ENCODE data around the gene HAUS1. TPM values are rescaled to one million over a fixed set of nuclear protein-coding genes. Genes with fewer than 3 reads are reported as not detected.
"Not testable (repeated sequence)": the region's sequence is repeated elsewhere in the genome, so short reads cannot be mapped to it uniquely, and the experiment has no call there.

The HAUS1 gene
- total and polyA plus RNA-seq, 9 donors = 18.6 to 54.2 (median 28.1) TPM

DNA sequence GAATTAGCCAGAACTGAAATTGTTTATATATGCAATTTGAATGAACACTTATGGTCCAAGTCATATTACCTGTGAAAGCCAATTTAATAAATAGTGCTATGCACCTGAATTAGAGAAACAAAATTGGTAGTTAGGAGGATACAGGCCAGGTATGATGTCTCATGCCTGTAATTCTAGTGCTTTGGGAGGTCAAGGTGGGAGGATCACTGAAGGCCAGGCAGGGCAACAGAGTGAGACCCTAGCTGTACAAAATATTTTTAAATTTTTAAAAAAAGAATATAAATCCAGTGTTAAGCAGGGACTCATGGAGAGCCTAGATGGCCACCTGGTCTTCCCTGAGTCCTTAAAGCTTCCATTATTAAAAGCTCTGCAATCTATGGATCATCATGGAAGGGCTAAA is 24.8 kb upstream of the HAUS1 start:
- H3K4me3 ChIP-seq = no peak overlapping the region
- DNase-seq = no peak
- no peaks in the 10 kb centered on the region for H3K36me3 ChIP-seq
- no peak for TF ChIP-seq POLR2A (IDR thresholded peaks at IDR 0.05)
- TF ChIP-seq EP300 (IDR thresholded peaks at IDR 0.05) = no peak
- TF ChIP-seq, protein P1, sequence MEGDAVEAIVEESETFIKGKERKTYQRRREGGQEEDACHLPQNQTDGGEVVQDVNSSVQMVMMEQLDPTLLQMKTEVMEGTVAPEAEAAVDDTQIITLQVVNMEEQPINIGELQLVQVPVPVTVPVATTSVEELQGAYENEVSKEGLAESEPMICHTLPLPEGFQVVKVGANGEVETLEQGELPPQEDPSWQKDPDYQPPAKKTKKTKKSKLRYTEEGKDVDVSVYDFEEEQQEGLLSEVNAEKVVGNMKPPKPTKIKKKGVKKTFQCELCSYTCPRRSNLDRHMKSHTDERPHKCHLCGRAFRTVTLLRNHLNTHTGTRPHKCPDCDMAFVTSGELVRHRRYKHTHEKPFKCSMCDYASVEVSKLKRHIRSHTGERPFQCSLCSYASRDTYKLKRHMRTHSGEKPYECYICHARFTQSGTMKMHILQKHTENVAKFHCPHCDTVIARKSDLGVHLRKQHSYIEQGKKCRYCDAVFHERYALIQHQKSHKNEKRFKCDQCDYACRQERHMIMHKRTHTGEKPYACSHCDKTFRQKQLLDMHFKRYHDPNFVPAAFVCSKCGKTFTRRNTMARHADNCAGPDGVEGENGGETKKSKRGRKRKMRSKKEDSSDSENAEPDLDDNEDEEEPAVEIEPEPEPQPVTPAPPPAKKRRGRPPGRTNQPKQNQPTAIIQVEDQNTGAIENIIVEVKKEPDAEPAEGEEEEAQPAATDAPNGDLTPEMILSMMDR (IDR thresholded peaks at IDR 0.05) = no peak
- no peaks in the 10 kb centered on the region for H3K4me1 ChIP-seq (ENCODE audit: insufficient read depth)
- intact Hi-C loops (cut with DNase I) = loop anchor here in 2 of 4 donors (10.0 kb wide), 2 partner anchors 115 to 415 kb away; partner anchors contain the start of gene EPG5 (in 1 of the 2)
- H3K27ac ChIP-seq = no peak overlapping the region
- no peaks in the 10 kb centered on the region for H3K27me3 ChIP-seq
- peaks cover 0 to 3% of the 10 kb centered on the region in 2 donors for H3K9me3 ChIP-seq

DNA sequence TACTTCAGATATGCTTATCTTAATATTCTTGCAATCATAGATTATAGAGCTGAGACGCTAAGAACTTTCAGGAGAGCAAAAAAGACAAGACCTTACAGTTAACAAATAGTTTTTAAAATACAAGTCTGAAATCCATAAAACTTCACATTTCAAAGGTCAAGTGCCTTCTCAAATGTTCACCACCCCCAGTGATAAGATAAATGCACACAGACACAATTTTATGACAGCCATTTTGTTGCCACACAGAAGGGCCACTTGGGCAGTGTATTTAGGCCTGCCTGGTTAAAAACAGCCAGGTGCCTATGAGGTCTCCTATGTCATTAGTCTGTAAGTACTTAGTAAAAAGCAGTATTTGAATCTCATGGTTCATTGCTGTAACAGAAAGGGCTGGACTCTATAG is 24.0 kb upstream of the HAUS1 start:
- whole genome bisulfite sequencing, 3 donors = 65 to 75% (median 70%) methylated on average over 1 of the region's 1 CpG
- no peaks in the 10 kb centered on the region for H3K27me3 ChIP-seq
- H3K9me3 ChIP-seq = peaks cover 0 to 3% of the 10 kb centered on the region in 2 donors
- no peak overlapping the region for H3K27ac ChIP-seq
- no peak for DNase-seq
- H3K4me3 ChIP-seq = no peak overlapping the region
- no peaks in the 10 kb centered on the region for H3K4me1 ChIP-seq (ENCODE audit: insufficient read depth)
- TF ChIP-seq POLR2A (IDR thresholded peaks at IDR 0.05) (no peak), EP300 (IDR thresholded peaks at IDR 0.05) (no peak)
- TF ChIP-seq, protein P1 (IDR thresholded peaks at IDR 0.05) = no peak
- intact Hi-C loops (cut with DNase I) = no loop called here
- no peaks in the 10 kb centered on the region for H3K36me3 ChIP-seq

DNA sequence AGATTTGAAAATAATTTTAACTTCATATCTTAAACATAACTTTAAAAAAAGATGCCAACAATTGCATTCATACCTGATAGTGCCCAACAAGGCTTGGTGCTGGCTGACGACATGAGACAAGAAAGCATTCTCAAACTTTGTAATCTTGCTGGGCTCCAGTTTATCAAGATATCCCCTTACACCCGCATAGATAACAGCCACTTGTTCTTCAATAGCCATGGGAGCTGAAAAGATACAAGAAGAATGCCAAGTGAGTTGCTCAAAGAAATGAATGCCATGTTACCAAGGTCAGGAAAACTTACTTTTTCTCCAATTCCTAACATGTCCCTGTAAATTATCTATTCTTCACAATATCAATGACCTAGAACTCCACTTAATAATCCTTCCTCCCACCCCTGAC is 19.8 kb upstream of the HAUS1 start:
- WGBS, 3 donors = 74 to 78% (median 77%) methylated on average over 2 of the region's 2 CpGs
- Histone ChIP-seq H3K27me3 (no peaks in the 10 kb centered on the region), H3K4me3 (no peak overlapping the region), H3K4me1 (ENCODE audit: insufficient read depth) (no peaks in the 10 kb centered on the region), H3K9me3 (peaks cover 0 to 3% of the 10 kb centered on the region in 2 donors), H3K36me3 (no peaks in the 10 kb centered on the region), H3K27ac (no peak overlapping the region)
- intact Hi-C loops (cut with DNase I) = no loop called here
- DNase-seq = no peak
- TF ChIP-seq, protein P1 (IDR thresholded peaks at IDR 0.05) = no peak
- TF ChIP-seq POLR2A (IDR thresholded peaks at IDR 0.05) (no peak), EP300 (IDR thresholded peaks at IDR 0.05) (no peak)

DNA sequence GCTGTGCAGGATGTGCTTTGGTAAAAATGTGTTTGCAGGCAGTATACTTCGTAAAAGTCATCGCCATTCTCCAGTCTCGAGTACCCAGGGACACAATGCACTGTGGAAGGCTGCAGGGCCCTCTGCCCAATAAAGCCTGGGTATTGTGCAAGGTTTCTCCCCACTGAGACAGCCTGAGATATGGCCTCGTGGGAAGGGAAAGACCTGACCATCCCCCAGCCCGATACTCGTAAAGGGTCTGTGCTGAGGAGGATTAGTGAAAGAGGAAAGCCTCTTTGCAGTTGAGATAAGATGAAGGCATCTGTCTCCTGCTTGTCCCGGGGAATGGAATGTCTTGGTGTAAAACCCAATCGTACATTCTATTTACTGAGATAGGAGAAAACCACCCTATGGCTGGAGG is 15.7 kb upstream of the HAUS1 start:
- DNase-seq; H3K4me3 ChIP-seq; H3K9me3 ChIP-seq; H3K4me1 ChIP-seq (ENCODE audit: insufficient read depth); H3K27me3 ChIP-seq; intact Hi-C loops (cut with DNase I); H3K27ac ChIP-seq; H3K36me3 ChIP-seq: not testable (repeated sequence)
- WGBS, 3 donors = 53 to 61% (median 59%) methylated on average over 8 of the region's 8 CpGs

DNA sequence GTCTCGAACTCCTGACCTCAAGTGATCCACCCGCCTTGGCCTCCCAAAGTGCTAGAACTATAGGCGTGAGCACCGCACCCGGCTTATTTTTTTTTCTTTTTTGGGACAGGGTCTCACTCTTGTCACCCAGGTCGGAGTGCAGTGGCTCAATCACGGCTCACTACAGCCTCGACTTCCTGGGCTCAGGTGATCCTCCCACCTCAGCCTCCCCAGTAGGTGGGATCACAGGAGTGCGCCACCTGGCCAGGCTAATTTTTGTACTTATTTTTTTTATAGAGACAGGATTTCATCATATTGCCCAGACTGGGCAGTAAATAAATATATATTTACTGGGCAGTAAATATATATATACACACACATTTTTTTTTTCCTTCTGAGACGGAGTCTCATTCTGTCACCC is 8.7 kb upstream of the HAUS1 start:
- intact Hi-C loops (cut with DNase I) = loop anchor here in 1 of 4 donors (10.0 kb wide), 1 partner anchor 131 kb away; the partner anchor contains the start of gene EPG5
- Histone ChIP-seq H3K27me3 (no peaks in the 10 kb centered on the region), H3K4me1 (ENCODE audit: insufficient read depth) (peaks cover 13% of the 10 kb centered on the region)

More for the DNA sequence above, 8.7 kb upstream of the HAUS1 start:
- DNase-seq = no peak
- no peak overlapping the region for H3K27ac ChIP-seq
- no peaks in the 10 kb centered on the region for H3K9me3 ChIP-seq
- H3K36me3 ChIP-seq = no peaks in the 10 kb centered on the region
- WGBS, 3 donors = 93 to 97% (median 96%) methylated on average over 10 of the region's 10 CpGs
- TF ChIP-seq EP300 (IDR thresholded peaks at IDR 0.05) (no peak), POLR2A (IDR thresholded peaks at IDR 0.05) (no peak)
- TF ChIP-seq, protein P1 (IDR thresholded peaks at IDR 0.05) = no peak
- no peak overlapping the region for H3K4me3 ChIP-seq

All from ovary (tissue), 9 donors.